Progenitor cell of endocrine pancreas (in vitro differentiated cells): Measurements from ENCODE around the gene ABCA3. TPM values are rescaled to one million over a fixed set of nuclear protein-coding genes. Genes with fewer than 3 reads are reported as not detected.

Experiments used
- DNase-seq: peaks from one replicate; pipeline ENCODE4 v3.0.0; 2021; ENCODE audit warnings: low spot score; ENCODE audit not compliant: unreplicated experiment
- H3K27ac Mint-ChIP-seq: 2 replicates; pipeline ENCODE4 v1.8.0; 2021; ENCODE audit warnings: mild to moderate bottlenecking, moderate library complexity, mixed read lengths
- H3K27me3 Mint-ChIP-seq: 2 replicates; pipeline ENCODE4 v1.8.0; 2021; ENCODE audit warnings: mixed read lengths
- H3K36me3 Mint-ChIP-seq: 2 replicates; pipeline ENCODE4 v1.8.0; 2022; ENCODE audit warnings: mixed read lengths; ENCODE audit not compliant: insufficient read depth
- H3K4me1 Mint-ChIP-seq: 2 replicates; pipeline ENCODE4 v1.8.0; 2021; ENCODE audit warnings: low read depth, mixed read lengths
- H3K4me3 Mint-ChIP-seq: 2 replicates; pipeline ENCODE4 v1.8.0; 2021; ENCODE audit warnings: low read depth, mild to moderate bottlenecking, moderate library complexity, mixed read lengths
- H3K9me3 Mint-ChIP-seq: 2 replicates; pipeline ENCODE4 v1.8.0; 2021; ENCODE audit warnings: low read depth, mixed read lengths
- CTCF ChIP-seq: fragments of 200-600 bp; sonication (generic); IDR thresholded peaks from one replicate; pipeline ENCODE4 v1.5.0; 2021; ENCODE audit warnings: antibody characterized with exemption, mild to moderate bottlenecking; ENCODE audit not compliant: unreplicated experiment
- total RNA-seq: library from RNA; stranded (reverse); gene quantifications from 2 replicates; pipeline ENCODE4 v1.2.1, GENCODE V29; 2021

Gene ABCA3
- total RNA-seq, 1 donor from 2014 or later, result 6.9 TPM

- no peaks in the 10 kb centered on the region for H3K4me1 Mint-ChIP-seq
- DNase-seq, result no peak
- H3K36me3 Mint-ChIP-seq, result no peaks in the 10 kb centered on the region
- TF ChIP-seq CTCF, result no peak
- H3K9me3 Mint-ChIP-seq, result no peaks in the 10 kb centered on the region
- H3K27me3 Mint-ChIP-seq, result peaks cover 11% of the 10 kb centered on the region
- H3K27ac Mint-ChIP-seq, result no peak overlapping the region
- H3K4me3 Mint-ChIP-seq, result no peak overlapping the region
Observed at GRCh38 chr16:2319606-2320005, 20.9 kb downstream of the ABCA3 start.

- no peak for TF ChIP-seq CTCF
- Mint-ChIP-seq H3K27me3 (peaks cover 5% of the 10 kb centered on the region), H3K4me1 (no peaks in the 10 kb centered on the region), H3K36me3 (no peaks in the 10 kb centered on the region), H3K27ac (no peak overlapping the region), H3K9me3 (no peaks in the 10 kb centered on the region), H3K4me3 (no peak overlapping the region)
- no peak for DNase-seq
Observed at GRCh38 chr16:2317231-2318020, 23.1 kb downstream of the ABCA3 start.

- H3K4me1 Mint-ChIP-seq, result no peaks in the 10 kb centered on the region
- no peak for TF ChIP-seq CTCF
- DNase-seq, result no peak
- peaks cover 4% of the 10 kb centered on the region for H3K27me3 Mint-ChIP-seq
- no peaks in the 10 kb centered on the region for H3K36me3 Mint-ChIP-seq
- H3K9me3 Mint-ChIP-seq, result no peaks in the 10 kb centered on the region
- no peak overlapping the region for H3K27ac Mint-ChIP-seq
- no peak overlapping the region for H3K4me3 Mint-ChIP-seq
Observed at GRCh38 chr16:2308089-2308962, 32.2 kb downstream of the ABCA3 start.

GRCh38 chr16:2299915-2300192, 40.7 kb downstream of the ABCA3 start:
- DNase-seq, result no peak
- Mint-ChIP-seq H3K4me1 (no peaks in the 10 kb centered on the region), H3K4me3 (no peak overlapping the region), H3K36me3 (no peaks in the 10 kb centered on the region), H3K9me3 (no peaks in the 10 kb centered on the region), H3K27me3 (no peaks in the 10 kb centered on the region), H3K27ac (no peak overlapping the region)
- TF ChIP-seq CTCF, result no peak

- no peak for DNase-seq
- Mint-ChIP-seq H3K27ac (no peak overlapping the region), H3K4me1 (no peaks in the 10 kb centered on the region), H3K4me3 (no peak overlapping the region), H3K9me3 (no peaks in the 10 kb centered on the region), H3K27me3 (no peaks in the 10 kb centered on the region), H3K36me3 (no peaks in the 10 kb centered on the region)
- no peak for TF ChIP-seq CTCF
Observed at GRCh38 chr16:2299121-2299914, 41.2 kb downstream of the ABCA3 start.
